ENCODE results near the gene NR2C2.
A peak's percentile ranks its signal among the peaks of the same experiment; 100 is the strongest.

Gene NR2C2

DNA sequence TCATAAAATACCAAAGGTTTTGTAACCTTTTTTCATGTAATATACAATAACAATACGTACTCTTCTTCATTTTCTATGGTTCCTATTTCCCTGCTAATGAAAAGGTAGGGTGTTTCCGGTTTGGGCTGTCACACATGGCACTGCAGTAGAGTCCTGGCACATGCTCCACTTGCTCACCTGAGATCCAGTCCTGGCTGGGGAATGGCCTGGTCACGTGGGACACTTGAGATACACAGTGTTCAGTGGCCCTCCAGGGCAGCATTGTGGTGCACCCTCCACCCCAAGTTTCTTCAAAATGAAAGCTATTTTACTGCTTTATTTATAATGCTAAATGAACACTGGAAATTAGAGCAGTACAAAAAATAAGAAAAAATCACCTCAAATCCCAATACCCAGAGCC, 94.6 kb downstream of the NR2C2 start:
- Histone ChIP-seq H3K27me3 (ENCODE audit: control insufficient read depth in 5 of 5, insufficient read depth in 4 of 5, low read length in 5 of 5) (no peaks in the 10 kb centered on the region), H3K4me1 (ENCODE audit: control insufficient read depth in 5 of 5, insufficient read depth in 5 of 5, low read length in 5 of 5) (peaks cover 0 to 5% (median 0%) of the 10 kb centered on the region in 5 donors), H3K27ac (ENCODE audit: low read depth, low read length) (no peak overlapping the region), H3K9me3 (ENCODE audit: control insufficient read depth in 5 of 5, low read length in 5 of 5) (no peaks in the 10 kb centered on the region), H3K9ac (ENCODE audit: low read length in 5 of 5) (no peak overlapping the region), H3K4me3 (ENCODE audit: low read depth in 1 of 5, low read length in 5 of 5) (no peak overlapping the region), H3K36me3 (ENCODE audit: control insufficient read depth in 5 of 5, insufficient read depth in 5 of 5, low read length in 5 of 5) (peaks cover 21 to 92% (median 90%) of the 10 kb centered on the region in 5 donors)

- Histone ChIP-seq H3K9me3 (ENCODE audit: control insufficient read depth in 5 of 5, low read length in 5 of 5) (no peaks in the 10 kb centered on the region), H3K27ac (ENCODE audit: low read depth, low read length) (no peak overlapping the region), H3K9ac (ENCODE audit: low read length in 5 of 5) (no peak overlapping the region)
These were observed 95.6 kb downstream of the NR2C2 start for GRCh38 chr3:15042936-15043335.

DNA sequence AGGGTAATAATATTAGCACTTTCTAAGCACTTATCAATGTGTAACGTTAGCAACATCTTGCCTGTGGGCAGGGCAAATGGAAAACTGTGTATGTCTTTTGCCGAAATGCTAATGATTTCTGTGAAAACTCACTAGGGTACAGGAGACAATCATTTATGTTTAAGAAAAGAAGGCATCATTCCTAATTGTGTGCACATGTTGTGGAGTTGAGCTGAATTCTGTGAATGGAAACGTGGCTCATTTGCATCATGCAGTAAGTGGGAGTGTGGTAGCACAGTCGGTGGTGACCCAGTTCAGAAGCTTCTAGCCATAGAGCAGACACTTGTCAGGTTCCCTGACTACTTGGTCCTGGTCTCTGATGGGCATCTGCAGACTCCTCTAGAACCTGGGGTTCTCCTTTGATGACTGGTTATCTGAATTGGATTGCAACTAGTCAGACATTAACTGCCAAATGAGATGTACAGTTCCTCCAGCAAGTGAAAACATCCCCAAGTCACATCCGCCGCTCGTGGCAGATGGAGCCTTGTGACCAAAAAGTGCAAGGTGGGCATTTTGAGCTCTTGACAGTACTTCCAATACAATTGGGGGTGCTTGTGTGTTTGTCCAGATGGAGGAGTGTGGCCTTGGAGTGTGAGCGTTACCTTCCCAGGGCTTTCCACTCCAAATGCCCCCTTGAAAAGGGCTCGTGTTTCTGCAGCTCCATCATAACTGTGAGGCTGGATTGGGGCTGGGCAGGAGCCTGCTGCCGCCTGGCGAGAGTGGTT, 96.2 kb downstream of the NR2C2 start:
- no peak overlapping the region for H3K9ac ChIP-seq (ENCODE audit: low read length in 5 of 5)
- no peak overlapping the region for H3K4me3 ChIP-seq (ENCODE audit: low read depth in 1 of 5, low read length in 5 of 5)
- H3K27ac ChIP-seq (ENCODE audit: low read depth, low read length): no peak overlapping the region
- peaks cover 21 to 93% (median 87%) of the 10 kb centered on the region in 5 donors for H3K36me3 ChIP-seq (ENCODE audit: control insufficient read depth in 5 of 5, insufficient read depth in 5 of 5, low read length in 5 of 5)
- peaks cover 0 to 5% (median 0%) of the 10 kb centered on the region in 5 donors for H3K4me1 ChIP-seq (ENCODE audit: control insufficient read depth in 5 of 5, insufficient read depth in 5 of 5, low read length in 5 of 5)
- no peaks in the 10 kb centered on the region for H3K9me3 ChIP-seq (ENCODE audit: control insufficient read depth in 5 of 5, low read length in 5 of 5)
- H3K27me3 ChIP-seq (ENCODE audit: control insufficient read depth in 5 of 5, insufficient read depth in 4 of 5, low read length in 5 of 5): no peaks in the 10 kb centered on the region

More at GRCh38 chr3:15042936-15043335, 95.6 kb downstream of the NR2C2 start:
- no peak overlapping the region for H3K4me3 ChIP-seq (ENCODE audit: low read depth in 1 of 5, low read length in 5 of 5)
- peaks cover 0 to 5% (median 0%) of the 10 kb centered on the region in 5 donors for H3K4me1 ChIP-seq (ENCODE audit: control insufficient read depth in 5 of 5, insufficient read depth in 5 of 5, low read length in 5 of 5)
- peaks cover 21 to 93% (median 90%) of the 10 kb centered on the region in 5 donors for H3K36me3 ChIP-seq (ENCODE audit: control insufficient read depth in 5 of 5, insufficient read depth in 5 of 5, low read length in 5 of 5)
- no peaks in the 10 kb centered on the region for H3K27me3 ChIP-seq (ENCODE audit: control insufficient read depth in 5 of 5, insufficient read depth in 4 of 5, low read length in 5 of 5)

DNA sequence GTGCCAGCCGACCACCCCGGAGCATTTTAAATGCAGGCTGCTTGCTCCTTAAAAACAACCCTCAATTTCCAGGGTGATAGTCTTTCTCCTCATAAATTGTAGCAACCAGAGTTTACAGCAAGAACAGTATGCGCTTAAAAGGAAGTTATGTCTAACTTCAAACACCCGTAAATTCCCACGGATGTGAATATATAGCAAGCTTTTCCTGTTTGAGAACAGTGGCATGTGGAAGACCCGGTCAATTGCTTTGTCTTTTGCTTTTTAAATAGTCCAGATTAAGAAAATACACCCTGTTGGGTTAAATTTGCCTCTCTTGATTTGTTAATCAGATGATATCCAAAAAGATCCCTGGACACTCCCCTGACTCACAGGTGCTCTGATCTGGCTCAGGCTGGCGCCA, 96.9 kb downstream of the NR2C2 start:
- H3K9ac ChIP-seq (ENCODE audit: low read length in 5 of 5): no peak overlapping the region
- H3K9me3 ChIP-seq (ENCODE audit: control insufficient read depth in 5 of 5, low read length in 5 of 5): no peaks in the 10 kb centered on the region
- H3K4me1 ChIP-seq (ENCODE audit: control insufficient read depth in 5 of 5, insufficient read depth in 5 of 5, low read length in 5 of 5): peaks cover 0 to 5% (median 0%) of the 10 kb centered on the region in 5 donors
- no peak overlapping the region for H3K27ac ChIP-seq (ENCODE audit: low read depth, low read length)
- H3K4me3 ChIP-seq (ENCODE audit: low read depth in 1 of 5, low read length in 5 of 5): no peak overlapping the region
- H3K27me3 ChIP-seq (ENCODE audit: control insufficient read depth in 5 of 5, insufficient read depth in 4 of 5, low read length in 5 of 5): no peaks in the 10 kb centered on the region
- H3K36me3 ChIP-seq (ENCODE audit: control insufficient read depth in 5 of 5, insufficient read depth in 5 of 5, low read length in 5 of 5): peaks cover 26 to 94% (median 85%) of the 10 kb centered on the region in 5 donors

GRCh38 chr3:15045667-15046066, 98.3 kb downstream of the NR2C2 start:
- H3K4me1 ChIP-seq (ENCODE audit: control insufficient read depth in 5 of 5, insufficient read depth in 5 of 5, low read length in 5 of 5): no peaks in the 10 kb centered on the region
- H3K27ac ChIP-seq (ENCODE audit: low read depth, low read length): no peak overlapping the region
- no peak overlapping the region for H3K4me3 ChIP-seq (ENCODE audit: low read depth in 1 of 5, low read length in 5 of 5)
- peaks cover 26 to 99% (median 90%) of the 10 kb centered on the region in 5 donors for H3K36me3 ChIP-seq (ENCODE audit: control insufficient read depth in 5 of 5, insufficient read depth in 5 of 5, low read length in 5 of 5)
- no peak overlapping the region for H3K9ac ChIP-seq (ENCODE audit: low read length in 5 of 5)
- H3K27me3 ChIP-seq (ENCODE audit: control insufficient read depth in 5 of 5, insufficient read depth in 4 of 5, low read length in 5 of 5): no peaks in the 10 kb centered on the region
- H3K9me3 ChIP-seq (ENCODE audit: control insufficient read depth in 5 of 5, low read length in 5 of 5): no peaks in the 10 kb centered on the region

GRCh38 chr3:15049584-15049983, 102.2 kb downstream of the NR2C2 start:
- Histone ChIP-seq H3K27ac (ENCODE audit: low read depth, low read length) (no peak overlapping the region), H3K27me3 (ENCODE audit: control insufficient read depth in 5 of 5, insufficient read depth in 4 of 5, low read length in 5 of 5) (no peaks in the 10 kb centered on the region), H3K9ac (ENCODE audit: low read length in 5 of 5) (no peak overlapping the region), H3K36me3 (ENCODE audit: control insufficient read depth in 5 of 5, insufficient read depth in 5 of 5, low read length in 5 of 5) (peaks cover 19 to 84% (median 76%) of the 10 kb centered on the region in 5 donors), H3K9me3 (ENCODE audit: control insufficient read depth in 5 of 5, low read length in 5 of 5) (no peaks in the 10 kb centered on the region), H3K4me3 (ENCODE audit: low read depth in 1 of 5, low read length in 5 of 5) (no peak overlapping the region), H3K4me1 (ENCODE audit: control insufficient read depth in 5 of 5, insufficient read depth in 5 of 5, low read length in 5 of 5) (no peaks in the 10 kb centered on the region)

- H3K9me3 ChIP-seq (ENCODE audit: control insufficient read depth in 5 of 5, low read length in 5 of 5): no peaks in the 10 kb centered on the region
- H3K4me3 ChIP-seq (ENCODE audit: low read depth in 1 of 5, low read length in 5 of 5): no peak overlapping the region
- no peak overlapping the region for H3K27ac ChIP-seq (ENCODE audit: low read depth, low read length)
- peaks cover 19 to 74% (median 67%) of the 10 kb centered on the region in 5 donors for H3K36me3 ChIP-seq (ENCODE audit: control insufficient read depth in 5 of 5, insufficient read depth in 5 of 5, low read length in 5 of 5)
- H3K9ac ChIP-seq (ENCODE audit: low read length in 5 of 5): no peak overlapping the region
- H3K4me1 ChIP-seq (ENCODE audit: control insufficient read depth in 5 of 5, insufficient read depth in 5 of 5, low read length in 5 of 5): no peaks in the 10 kb centered on the region
- no peaks in the 10 kb centered on the region for H3K27me3 ChIP-seq (ENCODE audit: control insufficient read depth in 5 of 5, insufficient read depth in 4 of 5, low read length in 5 of 5)
These were observed 103.2 kb downstream of the NR2C2 start for GRCh38 chr3:15050405-15051092.

DNA sequence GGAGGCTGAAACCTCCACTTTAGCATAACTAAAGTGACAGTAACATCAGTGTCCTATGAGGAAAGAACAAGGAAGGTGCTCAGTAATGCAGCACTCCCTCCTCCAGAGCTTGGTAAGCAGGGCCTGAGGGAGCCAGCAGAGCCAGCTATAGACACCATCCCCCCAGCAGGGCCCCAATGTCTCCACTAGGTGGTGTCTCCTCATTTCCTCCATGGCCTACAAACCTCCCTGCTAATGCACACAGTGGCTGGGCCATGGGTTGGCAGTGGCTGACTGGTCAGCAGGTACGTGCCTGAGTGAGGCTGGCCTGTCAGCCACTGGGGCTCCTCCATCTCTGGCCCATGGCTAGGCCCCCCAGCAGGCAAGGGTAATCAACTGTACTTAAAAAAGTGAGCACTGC, 104.1 kb downstream of the NR2C2 start:
- peak overlapping the region in 1 of 5 donors; percentile 22 for H3K9ac ChIP-seq (ENCODE audit: low read length in 5 of 5)
- H3K27me3 ChIP-seq (ENCODE audit: control insufficient read depth in 5 of 5, insufficient read depth in 4 of 5, low read length in 5 of 5): no peaks in the 10 kb centered on the region
- H3K4me3 ChIP-seq (ENCODE audit: low read depth in 1 of 5, low read length in 5 of 5): no peak overlapping the region
- H3K4me1 ChIP-seq (ENCODE audit: control insufficient read depth in 5 of 5, insufficient read depth in 5 of 5, low read length in 5 of 5): no peaks in the 10 kb centered on the region
- peaks cover 15 to 68% (median 59%) of the 10 kb centered on the region in 5 donors for H3K36me3 ChIP-seq (ENCODE audit: control insufficient read depth in 5 of 5, insufficient read depth in 5 of 5, low read length in 5 of 5)
- no peak overlapping the region for H3K27ac ChIP-seq (ENCODE audit: low read depth, low read length)
- H3K9me3 ChIP-seq (ENCODE audit: control insufficient read depth in 5 of 5, low read length in 5 of 5): no peaks in the 10 kb centered on the region

DNA sequence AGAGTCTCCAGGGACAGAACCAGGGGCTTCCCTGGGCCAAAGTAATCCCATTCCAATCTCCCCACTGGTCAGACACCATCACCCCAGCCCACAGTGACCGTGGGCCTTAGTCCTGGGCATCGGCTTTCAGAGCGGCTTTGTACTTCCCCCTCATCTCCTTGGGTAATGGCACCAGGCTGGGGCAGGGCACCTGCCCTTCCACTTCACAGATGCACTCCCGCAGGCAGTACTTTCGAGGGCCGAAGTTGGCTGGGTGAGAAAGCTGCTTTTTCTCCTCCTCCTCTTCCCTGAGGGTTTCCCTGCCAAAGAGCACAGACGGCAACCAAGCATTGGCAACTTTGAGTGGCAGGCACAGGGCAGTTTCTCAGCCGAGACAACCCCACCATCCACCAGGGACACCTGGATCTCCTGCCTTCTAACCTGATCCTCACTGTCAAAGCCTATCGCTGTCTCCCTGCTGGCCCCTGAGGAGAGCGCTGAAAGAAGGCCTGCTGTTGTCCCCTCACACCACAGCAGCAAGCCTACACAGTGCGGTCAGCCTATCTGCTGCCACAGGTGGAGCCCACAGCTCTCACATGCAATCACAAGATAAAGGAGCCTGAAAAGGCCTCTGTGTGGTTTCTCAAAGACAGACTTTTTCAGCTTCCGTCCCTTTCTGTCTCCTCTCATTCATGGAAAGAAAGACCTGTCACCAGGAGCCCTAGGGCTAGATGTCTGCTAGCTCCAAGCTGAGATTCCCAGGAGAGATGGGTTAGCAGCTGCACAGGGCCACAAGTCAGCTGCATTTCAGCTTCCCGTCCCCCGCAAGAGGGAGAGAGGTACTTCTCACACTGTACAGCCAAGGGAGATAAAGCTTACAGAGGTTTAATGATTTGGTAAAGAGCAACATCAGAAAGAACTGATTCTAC, 105.2 kb downstream of the NR2C2 start:
- no peak overlapping the region for H3K4me3 ChIP-seq (ENCODE audit: low read depth in 1 of 5, low read length in 5 of 5)
- H3K27ac ChIP-seq (ENCODE audit: low read depth, low read length): no peak overlapping the region
- peaks cover 10 to 68% (median 59%) of the 10 kb centered on the region in 5 donors for H3K36me3 ChIP-seq (ENCODE audit: control insufficient read depth in 5 of 5, insufficient read depth in 5 of 5, low read length in 5 of 5)

More for the DNA sequence above, 105.2 kb downstream of the NR2C2 start:
- no peaks in the 10 kb centered on the region for H3K27me3 ChIP-seq (ENCODE audit: control insufficient read depth in 5 of 5, insufficient read depth in 4 of 5, low read length in 5 of 5)
- H3K4me1 ChIP-seq (ENCODE audit: control insufficient read depth in 5 of 5, insufficient read depth in 5 of 5, low read length in 5 of 5): no peaks in the 10 kb centered on the region
- H3K9ac ChIP-seq (ENCODE audit: low read length in 5 of 5): peak overlapping the region in 1 of 5 donors; percentile 17
- no peaks in the 10 kb centered on the region for H3K9me3 ChIP-seq (ENCODE audit: control insufficient read depth in 5 of 5, low read length in 5 of 5)
